Activated CD8-positive, alpha-beta T cell treated with anti-CD3 and anti-CD28 coated beads, Interleukin-2, amount 10 ng/mL, durations not matched to agents 7 days and 5 days (primary cell): ENCODE results near the gene DNAJA4. TPM values are rescaled to one million over a fixed set of nuclear protein-coding genes. Genes with fewer than 3 reads are reported as not detected.

Experiments used
- ATAC-seq: fragments of 150-1000 bp; cut with Tn5 transposase; one replicate; pipeline ENCODE4 v1.10.0; 2021; ENCODE audit warnings: moderate library complexity
- CTCF ChIA-PET: fragments of 350-600 bp; sonication (Branson Sonifier 250); formaldehyde crosslinking; loops from one replicate; lab custom pipeline; 2021; ENCODE audit warnings: antibody characterized with exemption; lab: Charles Lee
- POLR2A ChIA-PET: fragments of 350-600 bp; sonication (Branson Sonifier 250); formaldehyde crosslinking; loops from one replicate; lab custom pipeline; 2021; ENCODE audit warnings: antibody characterized with exemption; lab: Charles Lee
- DNase-seq: peaks from one replicate; pipeline ENCODE4 v3.0.0-alpha.2; 2020
- H3K27ac Mint-ChIP-seq: one replicate; pipeline ENCODE4 v1.8.0; 2021; ENCODE audit warnings: mild to moderate bottlenecking, mixed read lengths
- H3K27me3 Mint-ChIP-seq: one replicate; pipeline ENCODE4 v1.8.0; 2021; ENCODE audit warnings: low read depth, mixed read lengths
- H3K36me3 Mint-ChIP-seq: one replicate; pipeline ENCODE4 v1.8.0; 2021; ENCODE audit warnings: low read depth, mixed read lengths
- H3K4me1 Mint-ChIP-seq: one replicate; pipeline ENCODE4 v1.8.0; 2021; ENCODE audit warnings: low read depth, mixed read lengths
- H3K4me3 Mint-ChIP-seq: one replicate; pipeline ENCODE4 v1.8.0; 2021; ENCODE audit warnings: mild to moderate bottlenecking, mixed read lengths
- H3K9me3 Mint-ChIP-seq: one replicate; pipeline ENCODE4 v1.8.0; 2022; ENCODE audit warnings: mixed read lengths; ENCODE audit not compliant: insufficient read depth
- total RNA-seq, 2 experiments: library from RNA; stranded (reverse); gene quantifications; one replicate each; pipeline ENCODE4 v1.2.3, GENCODE V29; 2021

DNAJA4 gene
- total RNA-seq, 2 experiments from 2014 or later = 29.7 TPM

GRCh38 chr15:78302579-78303312 lies 38.4 kb downstream of the DNAJA4 start:
- ChIA-PET CTCF (interaction anchor here (1.1 kb wide), 1 partner anchor 136 kb away, joined by 3 read pairs; no protein-coding TSS in a partner anchor), POLR2A (interaction anchor here (1.8 kb wide), 1 partner anchor 38 kb away, joined by 6 read pairs; the partner anchor contains the start of gene DNAJA4)
- no peaks in the 10 kb centered on the region for H3K36me3 Mint-ChIP-seq
- no peaks in the 10 kb centered on the region for H3K9me3 Mint-ChIP-seq
- H3K27ac Mint-ChIP-seq = no peak overlapping the region
- H3K4me3 Mint-ChIP-seq = no peak overlapping the region
- DNase-seq (no peak), ATAC-seq (no peak)
- peaks cover 22% of the 10 kb centered on the region for H3K4me1 Mint-ChIP-seq
- H3K27me3 Mint-ChIP-seq = no peaks in the 10 kb centered on the region

GRCh38 chr15:78304216-78305066 lies 40.1 kb downstream of the DNAJA4 start:
- no peak overlapping the region for H3K4me3 Mint-ChIP-seq
- H3K4me1 Mint-ChIP-seq = peaks cover 12% of the 10 kb centered on the region
- H3K27me3 Mint-ChIP-seq = no peaks in the 10 kb centered on the region
- no peaks in the 10 kb centered on the region for H3K9me3 Mint-ChIP-seq
- ATAC-seq (no peak), DNase-seq (no peak)
- H3K27ac Mint-ChIP-seq = no peak overlapping the region
- CTCF ChIA-PET = interaction anchor here (1.3 kb wide), 1 partner anchor 118 kb away, joined by 3 read pairs; no protein-coding TSS in a partner anchor
- POLR2A ChIA-PET = no interaction called here
- H3K36me3 Mint-ChIP-seq = no peaks in the 10 kb centered on the region

GRCh38 chr15:78306176-78306774 lies 41.9 kb downstream of the DNAJA4 start:
- POLR2A ChIA-PET = no interaction called here
- no peak for ATAC-seq
- Mint-ChIP-seq H3K27me3 (no peaks in the 10 kb centered on the region), H3K27ac (no peak overlapping the region), H3K4me1 (peaks cover 6% of the 10 kb centered on the region), H3K9me3 (no peaks in the 10 kb centered on the region), H3K4me3 (no peak overlapping the region), H3K36me3 (no peaks in the 10 kb centered on the region)
- DNase-seq = no peak
- CTCF ChIA-PET = interaction anchor here (1.3 to 6.4 kb wide), 2 partner anchors 116 to 176 kb away, joined by 4 to 71 read pairs; no protein-coding TSS in a partner anchor

- CTCF ChIA-PET = interaction anchor here (0.7 to 6.4 kb wide), 7 partner anchors 8 to 142 kb away, joined by 3 to 71 read pairs (median 4); partner anchors contain the start of genes IREB2 and SKIC8
- POLR2A ChIA-PET = interaction anchor here (1.6 to 1.7 kb wide), 2 partner anchors 8 to 130 kb away, joined by 4 to 5 read pairs; partner anchors contain the start of genes IREB2 and SKIC8
- no peak overlapping the region for H3K4me3 Mint-ChIP-seq
- no peaks in the 10 kb centered on the region for H3K27me3 Mint-ChIP-seq
- no peaks in the 10 kb centered on the region for H3K36me3 Mint-ChIP-seq
- no peak overlapping the region for H3K27ac Mint-ChIP-seq
- ATAC-seq (no peak), DNase-seq (no peak)
- H3K9me3 Mint-ChIP-seq = no peaks in the 10 kb centered on the region
- no peaks in the 10 kb centered on the region for H3K4me1 Mint-ChIP-seq
Observed at GRCh38 chr15:78307976-78308375, 43.6 kb downstream of the DNAJA4 start.

GRCh38 chr15:78308422-78309032 lies 44.2 kb downstream of the DNAJA4 start:
- Mint-ChIP-seq H3K27ac (no peak overlapping the region), H3K4me1 (no peaks in the 10 kb centered on the region), H3K4me3 (no peak overlapping the region), H3K36me3 (no peaks in the 10 kb centered on the region), H3K27me3 (no peaks in the 10 kb centered on the region), H3K9me3 (no peaks in the 10 kb centered on the region)
- ChIA-PET CTCF (interaction anchor here (0.7 to 6.4 kb wide), 14 partner anchors 9 to 401 kb away, joined by 3 to 71 read pairs (median 4); partner anchors contain the start of genes IREB2 and SKIC8), POLR2A (interaction anchor here (1.6 to 1.7 kb wide), 2 partner anchors 9 to 129 kb away, joined by 4 to 5 read pairs; partner anchors contain the start of genes IREB2 and SKIC8)
- peak; percentile 90 for ATAC-seq
- DNase-seq = peak; percentile 76

- no peaks in the 10 kb centered on the region for H3K27me3 Mint-ChIP-seq
- no peak overlapping the region for H3K4me3 Mint-ChIP-seq
- ATAC-seq (no peak), DNase-seq (no peak)
- no peaks in the 10 kb centered on the region for H3K4me1 Mint-ChIP-seq
- H3K27ac Mint-ChIP-seq = no peak overlapping the region
- no peaks in the 10 kb centered on the region for H3K36me3 Mint-ChIP-seq
- CTCF ChIA-PET = interaction anchor here (0.7 to 6.4 kb wide), 6 partner anchors 10 to 398 kb away, joined by 3 to 71 read pairs (median 4); no protein-coding TSS in a partner anchor
- POLR2A ChIA-PET = interaction anchor here (0.5 to 1.0 kb wide), 2 partner anchors 12 to 21 kb away, joined by 3 to 4 read pairs; partner anchors contain the start of gene SKIC8
- H3K9me3 Mint-ChIP-seq = no peaks in the 10 kb centered on the region
Observed at GRCh38 chr15:78311292-78311691, 46.9 kb downstream of the DNAJA4 start.

GRCh38 chr15:78312536-78312935 lies 48.2 kb downstream of the DNAJA4 start:
- Mint-ChIP-seq H3K36me3 (no peaks in the 10 kb centered on the region), H3K4me1 (no peaks in the 10 kb centered on the region), H3K27ac (no peak overlapping the region), H3K4me3 (no peak overlapping the region), H3K9me3 (no peaks in the 10 kb centered on the region), H3K27me3 (no peaks in the 10 kb centered on the region)
- no peak for ATAC-seq
- POLR2A ChIA-PET = no interaction called here
- DNase-seq = no peak
- CTCF ChIA-PET = interaction anchor here (6.4 kb wide), 1 partner anchor 110 kb away, joined by 71 read pairs; no protein-coding TSS in a partner anchor

GRCh38 chr15:78312957-78313356 lies 48.6 kb downstream of the DNAJA4 start:
- Mint-ChIP-seq H3K27me3 (no peaks in the 10 kb centered on the region), H3K4me1 (no peaks in the 10 kb centered on the region), H3K36me3 (no peaks in the 10 kb centered on the region), H3K27ac (no peak overlapping the region), H3K4me3 (no peak overlapping the region), H3K9me3 (no peaks in the 10 kb centered on the region)
- no peak for DNase-seq
- ATAC-seq = no peak
- CTCF ChIA-PET = no interaction called here
- POLR2A ChIA-PET = no interaction called here

- ChIA-PET CTCF (no interaction called here), POLR2A (no interaction called here)
- H3K27ac Mint-ChIP-seq = no peak overlapping the region
- no peak for ATAC-seq
- no peaks in the 10 kb centered on the region for H3K9me3 Mint-ChIP-seq
- H3K4me1 Mint-ChIP-seq = no peaks in the 10 kb centered on the region
- H3K4me3 Mint-ChIP-seq = no peak overlapping the region
- no peaks in the 10 kb centered on the region for H3K27me3 Mint-ChIP-seq
- H3K36me3 Mint-ChIP-seq = no peaks in the 10 kb centered on the region
- DNase-seq = no peak
Observed at GRCh38 chr15:78313383-78313782, 49.0 kb downstream of the DNAJA4 start.

- ATAC-seq (no peak), DNase-seq (no peak)
- Mint-ChIP-seq H3K27me3 (no peaks in the 10 kb centered on the region), H3K4me3 (no peak overlapping the region), H3K9me3 (no peaks in the 10 kb centered on the region), H3K36me3 (no peaks in the 10 kb centered on the region), H3K27ac (no peak overlapping the region), H3K4me1 (no peaks in the 10 kb centered on the region)
- POLR2A ChIA-PET = no interaction called here
- CTCF ChIA-PET = no interaction called here
Observed at GRCh38 chr15:78314181-78314581, 49.8 kb downstream of the DNAJA4 start.
